Measurements from ENCODE around the gene PLEKHA1.

DNA sequence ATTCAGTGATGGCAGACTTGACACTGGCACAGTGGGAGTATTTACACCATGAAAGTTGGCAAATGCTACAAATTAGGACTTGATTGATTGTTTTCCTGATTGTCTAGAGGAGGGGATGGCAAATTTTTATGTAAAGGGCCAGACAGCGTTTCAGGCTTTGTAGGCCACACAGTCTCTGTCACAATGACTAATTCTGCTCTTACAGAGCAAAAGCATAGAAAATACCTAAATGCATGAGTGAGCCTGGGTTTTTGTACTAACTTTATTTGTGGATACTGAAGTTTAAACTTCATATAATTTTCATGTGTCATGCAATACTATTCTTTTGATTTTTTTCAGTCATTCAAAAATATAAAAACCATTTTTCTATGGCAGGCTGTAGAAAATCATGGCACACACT, 71.0 kb downstream of the PLEKHA1 start:
- TF ChIP-seq ZNF384 (IDR thresholded peaks at IDR 0.05) (no peak), BHLHE40 (IDR thresholded peaks at IDR 0.05; ENCODE audit: borderline replicate concordance) (no peak), SP1 (IDR thresholded peaks at IDR 0.05) (no peak), LEF1 (IDR thresholded peaks at IDR 0.05; ENCODE audit: borderline replicate concordance) (no peak), TARDBP (IDR thresholded peaks at IDR 0.05) (no peak), ELF4 (IDR thresholded peaks at IDR 0.05) (no peak), CTBP1 (IDR thresholded peaks at IDR 0.05; ENCODE audit: borderline replicate concordance) (no peak), SUZ12 (IDR thresholded peaks at IDR 0.05) (no peak), NFRKB (IDR thresholded peaks at IDR 0.05) (no peak), FOXA1 (IDR thresholded peaks at IDR 0.05) (no peak), ARNT (IDR thresholded peaks at IDR 0.05) (no peak)
- TF ChIP-seq, protein P1, sequence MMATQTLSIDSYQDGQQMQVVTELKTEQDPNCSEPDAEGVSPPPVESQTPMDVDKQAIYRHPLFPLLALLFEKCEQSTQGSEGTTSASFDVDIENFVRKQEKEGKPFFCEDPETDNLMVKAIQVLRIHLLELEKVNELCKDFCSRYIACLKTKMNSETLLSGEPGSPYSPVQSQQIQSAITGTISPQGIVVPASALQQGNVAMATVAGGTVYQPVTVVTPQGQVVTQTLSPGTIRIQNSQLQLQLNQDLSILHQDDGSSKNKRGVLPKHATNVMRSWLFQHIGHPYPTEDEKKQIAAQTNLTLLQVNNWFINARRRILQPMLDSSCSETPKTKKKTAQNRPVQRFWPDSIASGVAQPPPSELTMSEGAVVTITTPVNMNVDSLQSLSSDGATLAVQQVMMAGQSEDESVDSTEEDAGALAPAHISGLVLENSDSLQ (IDR thresholded peaks at IDR 0.05), result no peak
